Neuronal stem cell (in vitro differentiated cells): Measurements from ENCODE around the gene RTTN.

Experiments
- DNase-seq: peaks from one replicate; pipeline ENCODE4 v3.0.0-alpha.2; 2013; ENCODE audit warnings: low spot score
- H2AFZ ChIP-seq: one replicate; pipeline ENCODE4 v1.6.1; 2013; ENCODE audit warnings: mild to moderate bottlenecking, low read length, inconsistent platforms
- H2AK5ac ChIP-seq: 2 replicates; pipeline ENCODE4 v1.6.1; 2013; ENCODE audit warnings: low read depth, mild to moderate bottlenecking, inconsistent platforms, low read length, moderate library complexity, mixed read lengths
- H2BK120ac ChIP-seq: 2 replicates; pipeline ENCODE4 v1.6.1; 2013; ENCODE audit warnings: low read depth, mild to moderate bottlenecking, inconsistent platforms, low read length, moderate library complexity, mixed read lengths
- H2BK12ac ChIP-seq: one replicate; pipeline ENCODE4 v1.6.1; 2013; ENCODE audit warnings: low read length, inconsistent platforms
- H2BK15ac ChIP-seq: 2 replicates; pipeline ENCODE4 v1.6.1; 2013; ENCODE audit warnings: mild to moderate bottlenecking, low read length, inconsistent platforms, mixed read lengths
- H2BK5ac ChIP-seq: one replicate; pipeline ENCODE4 v1.6.1; 2013; ENCODE audit warnings: inconsistent platforms, mild to moderate bottlenecking, low read length, moderate library complexity
- H3K14ac ChIP-seq: one replicate; pipeline ENCODE4 v1.6.1; 2013; ENCODE audit warnings: low read length, inconsistent platforms
- H3K18ac ChIP-seq: 2 replicates; pipeline ENCODE4 v1.6.1; 2013; ENCODE audit warnings: low read length, inconsistent platforms
- H3K23ac ChIP-seq: 2 replicates; pipeline ENCODE4 v1.6.1; 2013; ENCODE audit warnings: low read depth, mild to moderate bottlenecking, mixed read lengths, low read length, inconsistent platforms; ENCODE audit not compliant: poor library complexity
- H3K27ac ChIP-seq: replicated peaks from 3 replicates; pipeline ENCODE4 v1.5.1; 2013; ENCODE audit warnings: low read length, inconsistent platforms
- H3K27me3 ChIP-seq, 3 experiments: 2 replicates each; pipeline ENCODE4 v1.6.1; 2013; ENCODE audit warnings: low read length in 3 of 3, mild to moderate bottlenecking in 2 of 3, inconsistent platforms in 1 of 3, low read depth in 1 of 3, mixed read lengths in 1 of 3, moderate library complexity in 1 of 3; ENCODE audit not compliant: control insufficient read depth in 3 of 3, insufficient read depth in 3 of 3
- H3K36me3 ChIP-seq, 2 donors: replicated peaks in 1 of 2; 2 replicates each; pipeline ENCODE4 v1.6.1; 2013; ENCODE audit warnings: low read length in 2 of 2; ENCODE audit not compliant: control insufficient read depth in 2 of 2, insufficient read depth in 2 of 2
- H3K4ac ChIP-seq: 2 replicates; pipeline ENCODE4 v1.6.1; 2013; ENCODE audit warnings: inconsistent platforms, mild to moderate bottlenecking, low read length, moderate library complexity
- H3K4me1 ChIP-seq, 2 donors: 1 replicate in 1 of 2; 2 replicates in 1 of 2; pipeline ENCODE4 v1.6.1; 2013; ENCODE audit warnings: low read length in 2 of 2, low read depth in 1 of 2; ENCODE audit not compliant: control insufficient read depth in 2 of 2, insufficient read depth in 1 of 2
- H3K4me2 ChIP-seq: one replicate; pipeline ENCODE4 v1.6.1; 2013; ENCODE audit warnings: mild to moderate bottlenecking, low read length, inconsistent platforms; ENCODE audit not compliant: insufficient read depth, poor library complexity, severe bottlenecking
- H3K4me3 ChIP-seq, 2 donors: 2 replicates each; pipeline ENCODE4 v1.5.1; 2013; ENCODE audit warnings: low read length in 2 of 2, mild to moderate bottlenecking in 2 of 2, inconsistent platforms in 1 of 2, moderate library complexity in 1 of 2
- H3K79me1 ChIP-seq: one replicate; pipeline ENCODE4 v1.6.1; 2013; ENCODE audit warnings: low read depth, mild to moderate bottlenecking, inconsistent platforms, low read length, moderate library complexity
- H3K9ac ChIP-seq: one replicate; pipeline ENCODE4 v1.6.1; 2013; ENCODE audit warnings: mild to moderate bottlenecking, low read depth, low read length, inconsistent platforms; ENCODE audit not compliant: poor library complexity
- H3K9me3 ChIP-seq, 2 donors: replicated peaks in 1 of 2; 2 replicates each; pipeline versions ENCODE3 to v1.6.1; 2013; ENCODE audit warnings: low read length in 2 of 2, mild to moderate bottlenecking in 2 of 2, inconsistent platforms in 1 of 2, low read depth in 1 of 2, mixed read lengths in 1 of 2, moderate library complexity in 1 of 2; ENCODE audit not compliant: control insufficient read depth in 2 of 2, insufficient read depth in 1 of 2
- H4K8ac ChIP-seq: one replicate; pipeline ENCODE4 v1.6.1; 2013; ENCODE audit warnings: low read depth, mild to moderate bottlenecking, inconsistent platforms, low read length, moderate library complexity
- H4K91ac ChIP-seq: one replicate; pipeline ENCODE4 v1.6.1; 2013; ENCODE audit warnings: low read length, low read depth, mild to moderate bottlenecking, inconsistent platforms; ENCODE audit not compliant: poor library complexity
- WGBS, 2 donors: extraction: QIAGEN DNeasy Blood & Tissue Kit; methylation state at CpG; one replicate each; pipeline ENCODE4 v1.1.7; 2013; ENCODE audit warnings: missing lambda C conversion rate in 2 of 2, mixed read lengths in 1 of 2; ENCODE audit not compliant: insufficient read length in 2 of 2, insufficient replicate concordance in 1 of 2; ENCODE audit errors: extremely low coverage in 2 of 2; 5-methylcytosine and 5-hydroxymethylcytosine counted together

The RTTN gene

GRCh38 chr18:70085641-70086040, 119.8 kb downstream of the RTTN start:
- no peak overlapping the region for H3K4ac ChIP-seq
- no peak overlapping the region for H3K14ac ChIP-seq
- no peak overlapping the region for H2BK120ac ChIP-seq
- H3K4me3 ChIP-seq, result no peak overlapping the region
- no peak overlapping the region for H3K27ac ChIP-seq
- WGBS, 2 donors, result no CpG with 5 or more reads among the region's 5 CpGs
- no peak overlapping the region for H2AK5ac ChIP-seq
- peaks cover 4 to 43% of the 10 kb centered on the region in 2 donors for H3K36me3 ChIP-seq
- no peaks in the 10 kb centered on the region for H3K79me1 ChIP-seq
- H2BK5ac ChIP-seq, result no peak overlapping the region
- no peak overlapping the region for H4K91ac ChIP-seq
- no peak overlapping the region for H3K9ac ChIP-seq
- no peak overlapping the region for H2BK12ac ChIP-seq
- no peaks in the 10 kb centered on the region for H3K4me1 ChIP-seq
- no peak overlapping the region for H3K18ac ChIP-seq
- no peaks in the 10 kb centered on the region for H3K27me3 ChIP-seq
- H3K23ac ChIP-seq, result no peak overlapping the region
- no peak for DNase-seq
- no peak overlapping the region for H2AFZ ChIP-seq
- H3K4me2 ChIP-seq, result no peak overlapping the region
- no peak overlapping the region for H4K8ac ChIP-seq
- H3K9me3 ChIP-seq, result no peaks in the 10 kb centered on the region
- no peak overlapping the region for H2BK15ac ChIP-seq

DNA sequence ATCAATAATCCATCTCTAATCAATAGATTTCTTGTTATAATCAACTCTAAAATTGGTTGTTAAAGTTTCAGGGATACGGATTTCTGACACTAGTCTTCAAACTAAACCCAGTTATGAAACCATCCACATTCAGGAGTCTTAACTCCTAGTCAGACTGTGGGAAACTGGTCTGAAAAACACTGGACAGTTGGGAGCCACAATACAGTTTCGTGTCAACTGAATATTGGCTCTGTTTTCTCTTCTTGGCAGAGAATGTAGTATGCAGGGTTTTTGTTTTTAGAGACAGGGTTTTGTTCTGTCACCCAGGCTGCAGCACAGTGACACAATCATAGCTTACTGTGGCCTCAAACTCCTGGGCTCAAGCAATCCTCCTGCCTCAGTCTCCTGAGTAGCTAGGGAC, 123.1 kb downstream of the RTTN start:
- Histone ChIP-seq H3K4ac (no peak overlapping the region), H3K23ac (no peak overlapping the region), H3K18ac (no peak overlapping the region), H3K14ac (no peak overlapping the region), H3K27me3 (no peaks in the 10 kb centered on the region), H2BK12ac (no peak overlapping the region), H2BK120ac (no peak overlapping the region), H3K36me3 (peaks cover 0 to 47% of the 10 kb centered on the region in 2 donors), H3K9me3 (peaks cover 0 to 11% of the 10 kb centered on the region in 2 donors), H2BK5ac (no peak overlapping the region), H4K8ac (no peak overlapping the region), H2AK5ac (no peak overlapping the region), H3K27ac (no peak overlapping the region), H3K79me1 (no peaks in the 10 kb centered on the region), H3K4me3 (no peak overlapping the region), H3K4me2 (no peak overlapping the region), H3K4me1 (no peaks in the 10 kb centered on the region), H4K91ac (no peak overlapping the region), H2AFZ (no peak overlapping the region), H3K9ac (no peak overlapping the region), H2BK15ac (no peak overlapping the region)
- WGBS, 2 donors, result no CpG with 5 or more reads among the region's 2 CpGs
- DNase-seq, result no peak

GRCh38 chr18:70078106-70078505, 127.4 kb downstream of the RTTN start:
- H3K4me3 ChIP-seq, result no peak overlapping the region
- H2AFZ ChIP-seq, result no peak overlapping the region
- H3K14ac ChIP-seq, result no peak overlapping the region
- peaks cover 0 to 39% of the 10 kb centered on the region in 2 donors for H3K36me3 ChIP-seq
- H3K4ac ChIP-seq, result no peak overlapping the region
- peaks cover 0 to 11% of the 10 kb centered on the region in 2 donors for H3K9me3 ChIP-seq
- no peak overlapping the region for H3K9ac ChIP-seq
- no peak overlapping the region for H3K18ac ChIP-seq
- no peak overlapping the region for H3K23ac ChIP-seq
- no peak overlapping the region for H2BK120ac ChIP-seq
- no peak overlapping the region for H4K8ac ChIP-seq
- H3K27me3 ChIP-seq, result no peaks in the 10 kb centered on the region
- no peak overlapping the region for H3K27ac ChIP-seq
- no peak overlapping the region for H4K91ac ChIP-seq
- H2BK5ac ChIP-seq, result no peak overlapping the region
- H2AK5ac ChIP-seq, result no peak overlapping the region
- DNase-seq, result no peak
- H3K4me1 ChIP-seq, result no peaks in the 10 kb centered on the region
- H2BK12ac ChIP-seq, result no peak overlapping the region
- no peak overlapping the region for H2BK15ac ChIP-seq
- H3K79me1 ChIP-seq, result no peaks in the 10 kb centered on the region
- H3K4me2 ChIP-seq, result no peak overlapping the region

GRCh38 chr18:70075906-70076305, 129.6 kb downstream of the RTTN start:
- Histone ChIP-seq H2BK120ac (no peak overlapping the region), H3K4me2 (no peak overlapping the region), H3K36me3 (peaks cover under 1 to 37% of the 10 kb centered on the region in 2 donors), H3K79me1 (no peaks in the 10 kb centered on the region), H2BK5ac (no peak overlapping the region), H2AK5ac (no peak overlapping the region), H3K9ac (no peak overlapping the region), H3K4ac (no peak overlapping the region), H3K4me1 (no peaks in the 10 kb centered on the region), H2BK15ac (no peak overlapping the region), H4K8ac (no peak overlapping the region), H3K27me3 (no peaks in the 10 kb centered on the region), H3K23ac (no peak overlapping the region), H3K18ac (no peak overlapping the region), H3K14ac (no peak overlapping the region), H4K91ac (no peak overlapping the region), H3K9me3 (peaks cover 0 to 11% of the 10 kb centered on the region in 2 donors), H2BK12ac (no peak overlapping the region), H3K4me3 (no peak overlapping the region), H2AFZ (no peak overlapping the region), H3K27ac (no peak overlapping the region)
- DNase-seq, result no peak
